Thyroid gland (tissue), 4 donors: ENCODE measurements around the gene MAK.

Experiments used
- CTCF ChIP-seq, 6 experiments: fragments of 200-600 bp in 3 of 6; fragments of 450-650 bp in 3 of 6; sonication (generic) in 3 of 6; IDR thresholded peaks; one replicate each; pipeline ENCODE4 v1.5.1; 2016 to 2019; ENCODE audit warnings: antibody characterized with exemption in 6 of 6, mild to moderate bottlenecking in 2 of 6, inconsistent platforms in 1 of 6, moderate library complexity in 1 of 6
- POLR2A ChIP-seq, 2 donors: fragments of 450-650 bp; IDR thresholded peaks; one replicate each; pipeline ENCODE4 v1.6.1; 2017; ENCODE audit warnings: antibody characterized with exemption in 2 of 2, mild to moderate bottlenecking in 2 of 2, moderate library complexity in 1 of 2

DNA sequence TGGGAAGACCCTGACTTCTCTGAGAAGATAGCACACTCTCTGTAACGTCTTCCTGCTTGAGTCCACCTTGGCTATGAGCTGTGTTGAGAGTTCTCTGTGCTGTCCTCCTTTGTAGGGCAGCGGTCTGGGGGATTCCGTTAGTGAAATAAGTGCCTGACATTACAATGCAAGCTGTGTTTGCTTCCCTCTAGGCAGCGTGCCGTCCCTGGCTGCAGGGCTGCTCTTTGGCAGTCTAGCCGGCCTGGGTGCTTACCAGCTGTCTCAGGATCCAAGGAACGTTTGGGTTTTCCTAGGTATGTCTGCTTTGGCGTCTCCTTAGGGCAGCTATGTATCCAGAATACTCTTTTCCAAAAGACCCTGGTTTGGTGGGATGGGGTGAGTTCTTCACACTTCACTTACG is 112.6 kb downstream of the MAK start:
- TF ChIP-seq CTCF (IDR thresholded peaks at IDR 0.05) (no peak), POLR2A (IDR thresholded peaks at IDR 0.05) (no peak)
